Astrocyte (in vitro differentiated cells and primary cell): ENCODE measurements around the gene CACNA1D. TPM values are rescaled to one million over a fixed set of nuclear protein-coding genes. Genes with fewer than 3 reads are reported as not detected.

ENCODE experiments used
- DNase-seq: peaks from one replicate; pipeline ENCODE4 v3.0.0-alpha.2; 2010; ENCODE audit warnings: low read depth
- FAIRE-seq: peaks from 2 replicates; lab custom pipeline; 2011; peaks lifted over from hg19 to GRCh38; lab: Jason Lieb, UNC
- H2AFZ ChIP-seq: 2 replicates; pipeline ENCODE4 v1.6.0; 2012; ENCODE audit warnings: low read depth, low read length, inconsistent platforms
- H3K27ac ChIP-seq: 2 replicates; pipeline ENCODE4 v1.5.1; 2011; ENCODE audit warnings: low read depth, low read length, inconsistent platforms
- H3K27me3 ChIP-seq: 2 replicates; pipeline ENCODE4 v1.6.0; 2011; ENCODE audit warnings: low read length, inconsistent platforms; ENCODE audit not compliant: insufficient read depth
- H3K36me3 ChIP-seq: 2 replicates; pipeline ENCODE4 v1.5.1; 2011; ENCODE audit warnings: low read length, inconsistent platforms; ENCODE audit not compliant: insufficient read depth
- H3K4me1 ChIP-seq: 2 replicates; pipeline ENCODE4 v1.5.1; 2011; ENCODE audit warnings: low read length, inconsistent platforms; ENCODE audit not compliant: insufficient read depth
- H3K4me2 ChIP-seq: 2 replicates; pipeline ENCODE4 v1.6.0; 2012; ENCODE audit warnings: low read length, inconsistent platforms
- H3K4me3 ChIP-seq: 2 replicates; pipeline ENCODE4 v1.5.1; 2011; ENCODE audit warnings: low read depth, mild to moderate bottlenecking, low read length, inconsistent platforms; ENCODE audit not compliant: insufficient read depth
- H3K79me2 ChIP-seq: 2 replicates; pipeline ENCODE4 v1.6.0; 2012; ENCODE audit warnings: mild to moderate bottlenecking, low read length, inconsistent platforms; ENCODE audit not compliant: insufficient read depth
- H3K9ac ChIP-seq: 2 replicates; pipeline ENCODE4 v1.6.0; 2012; ENCODE audit warnings: mild to moderate bottlenecking, low read length, inconsistent platforms
- H3K9me3 ChIP-seq: 2 replicates; pipeline ENCODE4 v1.5.1; 2012; ENCODE audit warnings: low read depth, mild to moderate bottlenecking, low read length, inconsistent platforms; ENCODE audit not compliant: insufficient read depth
- H4K20me1 ChIP-seq: 2 replicates; pipeline ENCODE4 v1.6.0; 2012; ENCODE audit warnings: low read length, inconsistent platforms; ENCODE audit not compliant: insufficient read depth
- H3K27ac Mint-ChIP-seq: one replicate; pipeline ENCODE4 v1.8.0; 2021; ENCODE audit warnings: mild to moderate bottlenecking, mixed read lengths; ENCODE audit not compliant: unreplicated experiment
- H3K27me3 Mint-ChIP-seq: one replicate; pipeline ENCODE4 v1.8.0; 2021; ENCODE audit warnings: low read depth, mixed read lengths; ENCODE audit not compliant: unreplicated experiment
- H3K36me3 Mint-ChIP-seq: one replicate; pipeline ENCODE4 v1.8.0; 2021; ENCODE audit warnings: low read depth, mixed read lengths; ENCODE audit not compliant: unreplicated experiment
- H3K4me1 Mint-ChIP-seq: one replicate; pipeline ENCODE4 v1.8.0; 2021; ENCODE audit warnings: low read depth, mixed read lengths; ENCODE audit not compliant: unreplicated experiment
- H3K4me3 Mint-ChIP-seq: one replicate; pipeline ENCODE4 v1.8.0; 2021; ENCODE audit warnings: mild to moderate bottlenecking, moderate library complexity, mixed read lengths; ENCODE audit not compliant: unreplicated experiment
- H3K9me3 Mint-ChIP-seq: one replicate; pipeline ENCODE4 v1.8.0; 2021; ENCODE audit warnings: mild to moderate bottlenecking, mixed read lengths; ENCODE audit not compliant: unreplicated experiment
- EZH2 ChIP-seq: IDR thresholded peaks from 2 replicates; pipeline ENCODE4 v1.6.1; 2012; ENCODE audit warnings: mild to moderate bottlenecking, low read length, inconsistent platforms; ENCODE audit not compliant: insufficient read depth
- total RNA-seq: library from RNA; stranded (reverse); gene quantifications from 2 replicates; pipeline ENCODE4 v1.2.1, GENCODE V29; 2021
- TF ChIP-seq, protein P1 (sequence below): IDR thresholded peaks from 2 replicates; pipeline ENCODE4 v1.5.1; 2011; ENCODE audit warnings: low read depth, mild to moderate bottlenecking, inconsistent platforms, low read length, moderate library complexity; ENCODE audit not compliant: insufficient read depth

CACNA1D gene
- total RNA-seq, 1 donor from 2014 or later, result 0.41 TPM

DNA sequence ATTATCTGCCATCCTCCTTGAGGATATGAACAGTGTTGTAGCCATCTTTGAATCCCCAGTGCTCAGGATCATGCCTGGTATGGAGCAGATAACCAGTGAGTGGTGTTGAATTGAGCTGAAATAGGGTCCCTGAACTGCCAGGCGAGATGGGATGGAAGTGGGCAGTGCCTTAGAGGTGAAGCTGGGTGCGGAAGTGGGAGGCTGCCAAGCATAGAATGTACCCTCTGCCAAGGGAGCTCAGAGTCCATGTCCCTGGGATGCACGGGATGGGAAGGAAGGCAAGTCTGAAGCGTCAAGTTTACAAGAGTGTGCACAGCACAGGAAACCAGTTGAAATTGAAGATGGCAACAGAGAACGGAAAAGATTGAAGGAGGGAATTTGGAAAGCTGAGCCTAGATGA is 147.0 kb downstream of the CACNA1D start:
- Mint-ChIP-seq H3K27me3 (peaks cover 29% of the 10 kb centered on the region), H3K4me3 (no peak overlapping the region), H3K36me3 (no peaks in the 10 kb centered on the region), H3K27ac (no peak overlapping the region), H3K4me1 (no peaks in the 10 kb centered on the region), H3K9me3 (peaks cover 2% of the 10 kb centered on the region)
- FAIRE-seq (no peak), DNase-seq (no peak)
- no peaks in the 10 kb centered on the region for H3K27me3 ChIP-seq
- H3K9ac ChIP-seq, result no peak overlapping the region
- H3K79me2 ChIP-seq, result no peaks in the 10 kb centered on the region
- TF ChIP-seq, protein P1, sequence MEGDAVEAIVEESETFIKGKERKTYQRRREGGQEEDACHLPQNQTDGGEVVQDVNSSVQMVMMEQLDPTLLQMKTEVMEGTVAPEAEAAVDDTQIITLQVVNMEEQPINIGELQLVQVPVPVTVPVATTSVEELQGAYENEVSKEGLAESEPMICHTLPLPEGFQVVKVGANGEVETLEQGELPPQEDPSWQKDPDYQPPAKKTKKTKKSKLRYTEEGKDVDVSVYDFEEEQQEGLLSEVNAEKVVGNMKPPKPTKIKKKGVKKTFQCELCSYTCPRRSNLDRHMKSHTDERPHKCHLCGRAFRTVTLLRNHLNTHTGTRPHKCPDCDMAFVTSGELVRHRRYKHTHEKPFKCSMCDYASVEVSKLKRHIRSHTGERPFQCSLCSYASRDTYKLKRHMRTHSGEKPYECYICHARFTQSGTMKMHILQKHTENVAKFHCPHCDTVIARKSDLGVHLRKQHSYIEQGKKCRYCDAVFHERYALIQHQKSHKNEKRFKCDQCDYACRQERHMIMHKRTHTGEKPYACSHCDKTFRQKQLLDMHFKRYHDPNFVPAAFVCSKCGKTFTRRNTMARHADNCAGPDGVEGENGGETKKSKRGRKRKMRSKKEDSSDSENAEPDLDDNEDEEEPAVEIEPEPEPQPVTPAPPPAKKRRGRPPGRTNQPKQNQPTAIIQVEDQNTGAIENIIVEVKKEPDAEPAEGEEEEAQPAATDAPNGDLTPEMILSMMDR, result no peak
- TF ChIP-seq EZH2, result no peak
- H2AFZ ChIP-seq, result no peak overlapping the region
- no peaks in the 10 kb centered on the region for H3K36me3 ChIP-seq
- no peaks in the 10 kb centered on the region for H4K20me1 ChIP-seq
- H3K9me3 ChIP-seq, result no peaks in the 10 kb centered on the region
- no peak overlapping the region for H3K4me2 ChIP-seq
- H3K4me3 ChIP-seq, result no peak overlapping the region
- H3K4me1 ChIP-seq, result no peaks in the 10 kb centered on the region
- H3K27ac ChIP-seq, result no peak overlapping the region

DNA sequence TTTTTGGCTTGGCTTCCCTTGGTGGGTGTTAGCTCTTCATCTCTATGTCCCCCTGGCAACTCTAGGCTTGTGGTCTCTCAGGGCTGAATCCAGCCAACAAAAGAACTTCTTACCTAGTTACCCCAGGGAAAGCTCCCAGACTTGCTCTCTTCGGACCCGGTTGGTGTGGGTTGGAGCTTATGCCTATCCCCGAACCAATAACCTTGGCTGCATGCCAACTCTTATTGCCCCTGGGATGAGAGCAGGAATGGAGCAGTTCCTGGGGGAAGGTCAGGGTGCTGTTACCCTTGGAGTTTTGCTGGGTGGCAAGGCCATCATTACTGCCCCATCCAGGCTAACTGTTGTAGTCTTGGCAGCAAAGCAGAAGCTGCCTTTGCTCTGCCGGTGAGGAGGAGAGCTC is 147.8 kb downstream of the CACNA1D start:
- no peak overlapping the region for H2AFZ ChIP-seq
- H3K27me3 ChIP-seq, result no peaks in the 10 kb centered on the region
- no peaks in the 10 kb centered on the region for H3K36me3 ChIP-seq
- H3K4me2 ChIP-seq, result no peak overlapping the region
- no peak overlapping the region for H3K9ac ChIP-seq
- no peaks in the 10 kb centered on the region for H3K79me2 ChIP-seq
- no peaks in the 10 kb centered on the region for H3K9me3 ChIP-seq
- Mint-ChIP-seq H3K9me3 (peaks cover 2% of the 10 kb centered on the region), H3K27me3 (peaks cover 32% of the 10 kb centered on the region), H3K36me3 (no peaks in the 10 kb centered on the region), H3K4me3 (no peak overlapping the region), H3K4me1 (no peaks in the 10 kb centered on the region), H3K27ac (no peak overlapping the region)
- no peak for DNase-seq
- H3K4me3 ChIP-seq, result no peak overlapping the region
- no peaks in the 10 kb centered on the region for H3K4me1 ChIP-seq
- no peak overlapping the region for H3K27ac ChIP-seq
- H4K20me1 ChIP-seq, result no peaks in the 10 kb centered on the region
- TF ChIP-seq EZH2, result no peak
- TF ChIP-seq, protein P1, result no peak
- FAIRE-seq, result no peak

DNA sequence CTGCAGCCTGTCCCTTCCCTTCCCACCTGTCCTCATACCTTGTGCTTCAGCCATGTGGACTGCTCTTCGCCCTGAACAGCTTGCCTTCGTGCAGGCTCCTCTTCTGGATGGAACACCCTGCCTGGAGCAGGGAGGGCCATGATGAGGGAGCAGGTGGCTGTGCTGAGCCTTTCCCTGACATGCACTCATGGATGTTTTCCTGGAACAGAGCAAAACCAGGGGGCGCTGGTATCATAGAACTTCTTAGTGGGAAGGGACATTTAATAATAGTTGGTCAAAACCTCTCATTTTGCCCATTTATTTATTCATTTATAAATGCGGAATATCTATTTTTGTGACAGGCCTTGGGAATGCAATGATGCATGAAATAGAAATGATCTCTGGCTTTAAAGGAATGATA is 149.3 kb downstream of the CACNA1D start:
- no peaks in the 10 kb centered on the region for H3K36me3 ChIP-seq
- no peaks in the 10 kb centered on the region for H4K20me1 ChIP-seq
- H3K9ac ChIP-seq, result no peak overlapping the region
- H3K4me1 ChIP-seq, result no peaks in the 10 kb centered on the region
- Mint-ChIP-seq H3K27me3 (peaks cover 32% of the 10 kb centered on the region), H3K4me3 (no peak overlapping the region), H3K27ac (no peak overlapping the region), H3K36me3 (no peaks in the 10 kb centered on the region), H3K9me3 (peaks cover 2% of the 10 kb centered on the region), H3K4me1 (no peaks in the 10 kb centered on the region)
- FAIRE-seq (no peak), DNase-seq (no peak)
- no peak for TF ChIP-seq EZH2
- H3K79me2 ChIP-seq, result no peaks in the 10 kb centered on the region
- H3K27me3 ChIP-seq, result no peaks in the 10 kb centered on the region
- no peaks in the 10 kb centered on the region for H3K9me3 ChIP-seq
- H2AFZ ChIP-seq, result no peak overlapping the region
- H3K27ac ChIP-seq, result no peak overlapping the region
- H3K4me3 ChIP-seq, result no peak overlapping the region
- H3K4me2 ChIP-seq, result no peak overlapping the region
